Kidney (tissue), 14 donors: Measurements from ENCODE around the gene TLK2. TPM values are rescaled to one million over a fixed set of nuclear protein-coding genes. Genes with fewer than 3 reads are reported as not detected.
A peak's percentile ranks its signal among the peaks of the same experiment; 100 is the strongest.
"Not testable (repeated sequence)": the region's sequence is repeated elsewhere in the genome, so short reads cannot be mapped to it uniquely, and the experiment has no call there.

ENCODE experiments used
- DNase-seq, 5 donors: peaks; one replicate each; pipeline ENCODE4 v3.0.0-alpha.2; 2013 to 2020
- FAIRE-seq: peaks from 2 replicates; lab custom pipeline; 2012; peaks lifted over from hg19 to GRCh38; lab: Jason Lieb, UNC
- H3K27ac ChIP-seq, 2 donors: one replicate each; pipeline ENCODE4 v1.7.0; 2013; ENCODE audit warnings: low read depth in 2 of 2, low read length in 2 of 2, inconsistent platforms in 1 of 2
- H3K27me3 ChIP-seq: one replicate; pipeline ENCODE4 v1.7.1; 2013; ENCODE audit warnings: low read length, inconsistent platforms; ENCODE audit not compliant: control insufficient read depth, insufficient read depth
- H3K36me3 ChIP-seq, 3 donors: one replicate each; pipeline versions ENCODE4 v1.7.0 to v1.7.1; 2013; ENCODE audit warnings: low read length in 3 of 3, control low read depth in 1 of 3, inconsistent platforms in 1 of 3; ENCODE audit not compliant: insufficient read depth in 3 of 3, control insufficient read depth in 2 of 3
- H3K4me1 ChIP-seq, 3 donors: one replicate each; pipeline versions ENCODE4 v1.7.0 to v1.7.1; 2013; ENCODE audit warnings: low read length in 3 of 3, inconsistent platforms in 1 of 3, low read depth in 1 of 3; ENCODE audit not compliant: control insufficient read depth in 2 of 3, insufficient read depth in 2 of 3
- H3K4me3 ChIP-seq, 3 donors: one replicate each; pipeline versions ENCODE4 v1.7.0 to v1.8.1; 2013; ENCODE audit warnings: low read length in 3 of 3, control low read depth in 1 of 3, inconsistent platforms in 1 of 3
- H3K9ac ChIP-seq, 3 donors: one replicate each; pipeline versions ENCODE4 v1.7.0 to v1.7.1; 2013; ENCODE audit warnings: low read length in 3 of 3, control low read depth in 1 of 3, inconsistent platforms in 1 of 3
- H3K9me3 ChIP-seq, 3 donors: one replicate each; pipeline versions ENCODE4 v1.7.0 to v1.7.1; 2013; ENCODE audit warnings: low read length in 3 of 3, control low read depth in 1 of 3, inconsistent platforms in 1 of 3; ENCODE audit not compliant: control insufficient read depth in 2 of 3, insufficient read depth in 1 of 3
- CTCF ChIP-seq: IDR thresholded peaks from 3 replicates; pipeline ENCODE4 v1.5.1; 2012; ENCODE audit warnings: mild to moderate bottlenecking, moderate library complexity, borderline replicate concordance; ENCODE audit not compliant: insufficient read depth; ENCODE audit errors: extremely low read depth
- intact Hi-C: fragments of 100-400 bp; cut with DNase I; formaldehyde crosslinking; loops from one replicate; pipeline ENCODE4 v1.11.1; 2022
- polyA plus RNA-seq: library from polyadenylated mRNA; stranded (reverse); fragments of 350-450 nt; fragmentation: Illumina TruSeq; extraction: RNeasy Lipid Tissue Mini Kit (QIAGEN cat#74804); gene quantifications from one replicate; pipeline ENCODE4 v1.2.3, GENCODE V29; 2014; ENCODE audit warnings: low read depth, low replicate concordance; ENCODE audit not compliant: insufficient read depth
- total RNA-seq: library from RNA; stranded (reverse); fragmentation: NEBNext Ultra II Directional; extraction: Animal tissue kit (Norgen Biotek cat#: 25700); gene quantifications from one replicate; pipeline ENCODE4 v1.2.1, GENCODE V29; 2021
- donor health status: control.
- donor health status: control.
- donor health status: control.
- donor health status: control.
- donor health status: control.
- donor health status: DM: yes; HTN: yes; CAD: no.
- donor health status: Normal renal cell carcinoma (clear cell type).

Gene TLK2
- total and polyA plus RNA-seq, 2 donors from 2014 or later, result 15.6 to 43.0 TPM

GRCh38 chr17:62453041-62453440 is 25.6 kb upstream of the TLK2 start:
- H3K9ac ChIP-seq, H3K4me1 ChIP-seq, H3K4me3 ChIP-seq, H3K9me3 ChIP-seq, intact Hi-C loops, H3K36me3 ChIP-seq, H3K27ac ChIP-seq, FAIRE-seq, H3K27me3 ChIP-seq, DNase-seq: not testable (repeated sequence)

DNA sequence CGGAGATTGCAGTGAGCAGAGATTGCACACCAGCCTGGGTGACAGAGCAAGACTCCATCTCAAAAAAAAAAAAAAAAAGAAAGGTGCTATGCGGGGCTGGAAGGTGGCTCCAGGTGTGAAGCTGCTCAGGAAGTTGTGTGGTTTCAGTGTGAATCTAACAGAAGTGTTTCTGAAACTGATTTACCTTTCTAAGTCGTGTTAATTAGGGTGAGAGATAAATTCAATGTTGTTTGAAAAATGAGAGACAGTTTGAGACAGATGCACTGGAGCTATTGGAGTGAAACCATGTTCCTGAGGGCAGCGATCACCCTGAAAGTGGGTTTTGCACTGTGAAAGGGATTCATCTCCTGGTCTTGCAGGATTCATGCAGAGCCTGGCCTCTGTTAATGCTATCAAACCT is 25.0 kb upstream of the TLK2 start:
- intact Hi-C loops, H3K4me3 ChIP-seq, H3K9ac ChIP-seq, H3K4me1 ChIP-seq, H3K27me3 ChIP-seq, H3K36me3 ChIP-seq, H3K9me3 ChIP-seq, H3K27ac ChIP-seq, DNase-seq, FAIRE-seq: not testable (repeated sequence)

GRCh38 chr17:62454111-62454510 is 24.5 kb upstream of the TLK2 start:
- FAIRE-seq, intact Hi-C loops: not testable (repeated sequence)

GRCh38 chr17:62456016-62456415 is 22.6 kb upstream of the TLK2 start:
- Histone ChIP-seq H3K9ac (no peak overlapping the region), H3K4me1 (no peaks in the 10 kb centered on the region), H3K36me3 (no peaks in the 10 kb centered on the region), H3K9me3 (no peaks in the 10 kb centered on the region), H3K27me3 (no peaks in the 10 kb centered on the region), H3K27ac (no peak overlapping the region), H3K4me3 (no peak overlapping the region)
- no peak for TF ChIP-seq CTCF
- DNase-seq, result no peak
- intact Hi-C loops, result no loop called here
- FAIRE-seq, result no peak

More at GRCh38 chr17:62454111-62454510, 24.5 kb upstream of the TLK2 start:
- H3K27ac ChIP-seq, H3K9me3 ChIP-seq, H3K4me3 ChIP-seq, DNase-seq, H3K4me1 ChIP-seq, H3K27me3 ChIP-seq, H3K36me3 ChIP-seq, H3K9ac ChIP-seq: not testable (repeated sequence)

- H3K36me3 ChIP-seq, H3K27me3 ChIP-seq, H3K4me3 ChIP-seq, DNase-seq, FAIRE-seq, intact Hi-C loops, H3K9me3 ChIP-seq, H3K27ac ChIP-seq, H3K4me1 ChIP-seq, H3K9ac ChIP-seq: not testable (repeated sequence)
Measured at GRCh38 chr17:62458483-62458882, 20.1 kb upstream of the TLK2 start.

GRCh38 chr17:62464422-62464821 is 14.2 kb upstream of the TLK2 start:
- H3K9ac ChIP-seq, FAIRE-seq, H3K4me1 ChIP-seq, H3K36me3 ChIP-seq, DNase-seq, intact Hi-C loops, H3K4me3 ChIP-seq, H3K27ac ChIP-seq, H3K27me3 ChIP-seq, H3K9me3 ChIP-seq: not testable (repeated sequence)

DNA sequence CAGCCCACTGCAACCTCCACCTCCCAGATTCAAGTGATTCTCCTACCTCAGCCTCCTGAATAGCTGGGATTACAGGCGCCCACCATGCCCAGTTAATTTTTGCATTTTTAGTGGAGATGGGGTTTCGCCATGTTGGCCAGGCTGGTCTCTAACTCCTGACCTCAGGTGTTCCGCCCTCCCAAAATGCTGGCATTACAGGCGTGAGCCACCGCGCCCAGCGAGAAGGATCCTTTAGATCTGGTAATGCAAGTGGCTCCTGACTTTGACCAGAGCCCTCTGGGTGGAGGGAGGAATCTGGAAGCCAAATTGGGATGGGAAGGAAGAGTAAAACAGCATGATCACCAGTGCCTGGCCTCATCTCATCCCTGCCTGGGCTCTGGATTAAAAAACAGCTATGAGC is 13.4 kb upstream of the TLK2 start:
- H3K9me3 ChIP-seq, FAIRE-seq, intact Hi-C loops: not testable (repeated sequence)

DNA sequence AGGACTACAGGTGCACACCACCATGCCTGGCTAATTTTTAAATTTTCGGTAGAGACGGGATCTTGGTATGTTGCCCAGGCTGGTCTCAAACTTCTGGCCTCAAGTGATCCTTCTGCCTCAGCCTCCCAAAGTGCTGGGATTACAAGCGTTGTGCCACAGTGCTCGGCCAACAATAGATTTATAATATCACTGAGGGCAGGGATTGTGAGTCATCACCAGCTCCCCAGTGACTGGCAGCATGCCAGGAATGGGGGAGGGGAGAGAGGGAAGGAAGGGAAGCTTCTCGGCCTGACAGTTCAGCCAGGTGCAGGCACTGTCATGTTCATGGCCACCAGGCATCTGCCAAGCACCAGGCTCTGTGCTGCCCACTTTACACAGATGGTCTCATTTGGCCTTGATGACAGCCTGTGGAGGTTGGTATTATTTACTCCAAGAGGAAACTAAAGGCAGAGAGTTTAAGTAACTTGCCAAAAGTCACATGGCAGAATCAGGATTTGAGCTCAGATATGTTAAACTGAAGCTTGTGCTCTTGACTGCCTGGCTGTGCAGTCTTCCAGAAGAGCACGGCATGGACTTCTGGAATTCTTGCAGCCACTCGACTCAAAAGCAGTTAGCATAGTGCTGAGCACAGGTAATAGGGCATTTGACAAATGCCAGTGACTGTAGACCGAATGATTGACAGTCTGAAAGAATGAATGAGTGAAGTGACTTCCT is 7.8 kb upstream of the TLK2 start:
- H3K4me3 ChIP-seq, intact Hi-C loops, H3K27me3 ChIP-seq, H3K9me3 ChIP-seq, H3K36me3 ChIP-seq, FAIRE-seq, H3K4me1 ChIP-seq, H3K9ac ChIP-seq, H3K27ac ChIP-seq: not testable (repeated sequence)
- DNase-seq, result peak; percentile 55 to 89 (median 61)

More for the DNA sequence above, 13.4 kb upstream of the TLK2 start:
- not testable (repeated sequence) for H3K9ac ChIP-seq, H3K36me3 ChIP-seq, H3K4me3 ChIP-seq, H3K4me1 ChIP-seq, H3K27ac ChIP-seq, H3K27me3 ChIP-seq, DNase-seq
